Kidney epithelial cell (primary cell): ENCODE measurements around the gene DEPDC7. TPM values are rescaled to one million over a fixed set of nuclear protein-coding genes. Genes with fewer than 3 reads are reported as not detected.
A peak's percentile ranks its signal among the peaks of the same experiment; 100 is the strongest.

Source experiments
- DNase-seq: peaks from one replicate; pipeline ENCODE4 v3.0.0-alpha.2; 2010; ENCODE audit warnings: low read depth
- H3K27me3 ChIP-seq: 2 replicates; pipeline ENCODE4 v1.6.0; 2011; ENCODE audit warnings: low read length; ENCODE audit not compliant: control insufficient read depth, insufficient read depth
- H3K36me3 ChIP-seq: 2 replicates; pipeline ENCODE4 v1.5.1; 2011; ENCODE audit warnings: low read length; ENCODE audit not compliant: control insufficient read depth, insufficient read depth
- H3K4me3 ChIP-seq: 2 replicates; pipeline ENCODE4 v1.5.1; 2011; ENCODE audit warnings: low read depth, mild to moderate bottlenecking, control low read depth, low read length
- total RNA-seq: library from RNA; depleted of rRNA; stranded (reverse); fragments of >200 nt; gene quantifications from 2 replicates; pipeline ENCODE4 v1.2.3, GENCODE V29; 2015
- TF ChIP-seq, protein P1 (sequence below): IDR thresholded peaks from 2 replicates; pipeline ENCODE4 v1.5.1; 2011; ENCODE audit warnings: mild to moderate bottlenecking, moderate library complexity, low read length, control low read depth, inconsistent platforms; ENCODE audit not compliant: insufficient read depth, poor library complexity, severe bottlenecking

Gene DEPDC7
- total RNA-seq, 1 donor from 2014 or later = 0.63 TPM

- DNase-seq = no peak
Observed at GRCh38 chr11:33001281-33001680, 14.4 kb upstream of the DEPDC7 start.

DNA sequence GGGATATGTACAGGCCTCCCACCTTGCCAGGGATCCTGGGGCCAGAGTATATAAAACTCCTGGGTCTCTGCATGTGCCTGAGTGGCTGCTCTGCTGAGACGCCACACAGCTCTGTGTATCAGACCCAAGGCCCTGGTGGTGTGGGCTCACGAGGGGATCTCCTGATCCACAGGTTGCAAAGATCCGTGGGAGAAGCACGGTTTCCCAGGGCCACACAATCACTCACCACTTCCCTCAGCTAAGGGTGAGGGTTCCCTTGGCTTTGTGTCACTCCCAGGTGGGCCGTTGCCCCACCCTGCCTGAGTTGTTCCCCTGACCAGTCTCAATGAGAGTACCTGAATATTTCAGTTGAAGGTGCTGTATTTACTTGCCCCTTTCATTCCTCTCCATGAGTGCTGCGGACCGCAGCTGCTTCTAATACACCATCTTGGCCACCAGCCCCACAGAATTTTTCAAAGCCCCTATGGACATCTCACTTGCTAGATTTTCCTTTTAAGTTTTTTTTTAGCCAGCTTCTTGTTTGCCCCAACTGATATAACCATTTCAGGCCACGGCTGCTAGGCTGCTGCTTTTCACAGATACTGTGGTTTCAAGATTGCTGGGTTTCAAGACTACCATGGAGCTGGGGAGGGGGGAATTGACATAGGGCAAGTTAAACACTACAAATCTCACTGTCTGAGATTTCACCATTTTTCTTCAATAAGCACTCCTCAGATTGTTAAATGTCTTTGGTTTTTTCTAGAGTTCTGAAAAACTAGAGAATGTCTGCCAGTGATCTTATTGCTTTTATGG lies 13.7 kb upstream of the DEPDC7 start:
- DNase-seq = no peak
- Histone ChIP-seq H3K4me3 (no peak overlapping the region), H3K36me3 (no peaks in the 10 kb centered on the region), H3K27me3 (no peaks in the 10 kb centered on the region)
- TF ChIP-seq, protein P1, sequence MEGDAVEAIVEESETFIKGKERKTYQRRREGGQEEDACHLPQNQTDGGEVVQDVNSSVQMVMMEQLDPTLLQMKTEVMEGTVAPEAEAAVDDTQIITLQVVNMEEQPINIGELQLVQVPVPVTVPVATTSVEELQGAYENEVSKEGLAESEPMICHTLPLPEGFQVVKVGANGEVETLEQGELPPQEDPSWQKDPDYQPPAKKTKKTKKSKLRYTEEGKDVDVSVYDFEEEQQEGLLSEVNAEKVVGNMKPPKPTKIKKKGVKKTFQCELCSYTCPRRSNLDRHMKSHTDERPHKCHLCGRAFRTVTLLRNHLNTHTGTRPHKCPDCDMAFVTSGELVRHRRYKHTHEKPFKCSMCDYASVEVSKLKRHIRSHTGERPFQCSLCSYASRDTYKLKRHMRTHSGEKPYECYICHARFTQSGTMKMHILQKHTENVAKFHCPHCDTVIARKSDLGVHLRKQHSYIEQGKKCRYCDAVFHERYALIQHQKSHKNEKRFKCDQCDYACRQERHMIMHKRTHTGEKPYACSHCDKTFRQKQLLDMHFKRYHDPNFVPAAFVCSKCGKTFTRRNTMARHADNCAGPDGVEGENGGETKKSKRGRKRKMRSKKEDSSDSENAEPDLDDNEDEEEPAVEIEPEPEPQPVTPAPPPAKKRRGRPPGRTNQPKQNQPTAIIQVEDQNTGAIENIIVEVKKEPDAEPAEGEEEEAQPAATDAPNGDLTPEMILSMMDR = no peak

More at GRCh38 chr11:33001281-33001680, 14.4 kb upstream of the DEPDC7 start:
- Histone ChIP-seq H3K4me3 (no peak overlapping the region), H3K27me3 (no peaks in the 10 kb centered on the region), H3K36me3 (no peaks in the 10 kb centered on the region)
- TF ChIP-seq, protein P1 = no peak

GRCh38 chr11:33005175-33005574 lies 10.5 kb upstream of the DEPDC7 start:
- TF ChIP-seq, protein P1 = no peak
- H3K27me3 ChIP-seq = no peaks in the 10 kb centered on the region
- no peaks in the 10 kb centered on the region for H3K36me3 ChIP-seq
- DNase-seq = no peak
- no peak overlapping the region for H3K4me3 ChIP-seq

- TF ChIP-seq, protein P1 = no peak
- H3K27me3 ChIP-seq = no peaks in the 10 kb centered on the region
- no peak overlapping the region for H3K4me3 ChIP-seq
- no peak for DNase-seq
- H3K36me3 ChIP-seq = no peaks in the 10 kb centered on the region
Observed at GRCh38 chr11:33006010-33006409, 9.7 kb upstream of the DEPDC7 start.

DNA sequence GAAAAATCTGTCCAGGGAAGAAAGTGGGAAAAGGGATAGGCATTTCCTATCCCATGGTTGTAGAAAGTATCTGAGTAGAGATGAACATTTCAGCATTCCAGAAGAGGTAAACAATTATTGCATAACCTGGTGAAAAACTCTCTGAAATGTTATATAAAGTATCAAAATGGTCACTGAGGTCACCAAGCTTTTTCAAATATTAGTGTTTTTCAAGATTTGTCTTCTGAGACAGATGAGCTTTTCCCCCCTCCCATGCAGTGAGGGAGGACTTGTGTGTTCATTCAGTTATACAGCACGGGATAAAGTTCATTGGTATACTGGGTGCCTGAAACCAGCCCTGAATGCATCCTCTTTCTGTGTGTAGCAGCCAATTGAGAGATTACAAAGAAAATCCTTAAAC lies 1.9 kb upstream of the DEPDC7 start:
- Histone ChIP-seq H3K27me3 (no peaks in the 10 kb centered on the region), H3K4me3 (no peak overlapping the region)
- TF ChIP-seq, protein P1 = no peak

GRCh38 chr11:33016654-33017053 lies 976 bp downstream of the DEPDC7 start:
- DNase-seq = no peak
- TF ChIP-seq, protein P1 = no peak
- Histone ChIP-seq H3K4me3 (peak overlapping the region; percentile 67), H3K36me3 (no peaks in the 10 kb centered on the region), H3K27me3 (no peaks in the 10 kb centered on the region)

More for the DNA sequence above, 1.9 kb upstream of the DEPDC7 start:
- H3K36me3 ChIP-seq = no peaks in the 10 kb centered on the region
- no peak for DNase-seq
